PC-9 (cell line): ENCODE measurements around the gene HK3. TPM values are rescaled to one million over a fixed set of nuclear protein-coding genes. Genes with fewer than 3 reads are reported as not detected.

Experiments
- BruUV-seq: library from RNA; stranded (reverse); fragments of 400-500 nt; replicated peaks from 2 replicates; lab custom pipeline; 2021; lab: Mats Ljungman, UMichigan
- CTCF ChIA-PET: fragments of 300-600 bp; sonication (Branson Sonifier 250); formaldehyde crosslinking; loops from one replicate; lab custom pipeline; 2022; ENCODE audit warnings: antibody characterized with exemption; lab: Charles Lee
- POLR2A ChIA-PET: fragments of 300-600 bp; sonication (Branson Sonifier 250); formaldehyde crosslinking; loops from one replicate; lab custom pipeline; 2022; ENCODE audit warnings: antibody characterized with exemption; ENCODE audit not compliant: unreplicated experiment; lab: Charles Lee
- DNase-seq, 2 experiments: peaks; one replicate each; pipeline versions ENCODE4 v3.0.0 to v3.0.0-alpha.2; 2015 to 2022; ENCODE audit warnings: mixed read lengths in 1 of 2
- H2AFZ ChIP-seq: fragments of 200-600 bp; sonication (generic); 2 replicates; pipeline ENCODE4 v1.8.1; 2017; ENCODE audit warnings: antibody characterized with exemption
- H3F3A ChIP-seq: fragments of 200-600 bp; sonication (generic); 2 replicates; pipeline ENCODE4 v1.8.1; 2017; ENCODE audit warnings: antibody characterized with exemption, mild to moderate bottlenecking, low read depth; ENCODE audit not compliant: insufficient read depth
- H3K27ac ChIP-seq: fragments of 200-600 bp; sonication (generic); 2 replicates; pipeline ENCODE4 v1.6.1; 2016; ENCODE audit warnings: mixed run types
- H3K27me3 ChIP-seq: fragments of 200-600 bp; sonication (generic); 2 replicates; pipeline ENCODE4 v1.6.1; 2016; ENCODE audit warnings: low read depth, mixed run types; ENCODE audit not compliant: insufficient read depth
- H3K36me3 ChIP-seq: fragments of 200-600 bp; sonication (generic); 2 replicates; pipeline ENCODE4 v1.6.1; 2016; ENCODE audit warnings: low read depth, mixed run types
- H3K4me1 ChIP-seq: fragments of 200-600 bp; sonication (generic); replicated peaks from 2 replicates; pipeline ENCODE4 v1.6.1; 2016; ENCODE audit warnings: mixed run types; ENCODE audit not compliant: insufficient read depth
- H3K4me2 ChIP-seq: fragments of 200-600 bp; sonication (generic); 2 replicates; pipeline ENCODE4 v1.6.1; 2017; ENCODE audit warnings: mixed run types
- H3K4me3 ChIP-seq: fragments of 200-600 bp; sonication (generic); 2 replicates; pipeline ENCODE4 v1.6.1; 2016; ENCODE audit warnings: mixed run types
- H3K79me2 ChIP-seq: fragments of 200-600 bp; sonication (generic); 2 replicates; pipeline ENCODE4 v1.6.1; 2017; ENCODE audit warnings: low read depth, mixed run types
- H3K9me2 ChIP-seq: fragments of 200-600 bp; sonication (generic); 2 replicates; pipeline ENCODE4 v1.8.1; 2017; ENCODE audit warnings: mild to moderate bottlenecking; ENCODE audit not compliant: insufficient read depth
- H3K9me3 ChIP-seq: fragments of 200-600 bp; sonication (generic); 2 replicates; pipeline ENCODE4 v1.8.1; 2016; ENCODE audit warnings: low read depth; ENCODE audit not compliant: insufficient read depth
- H4K20me1 ChIP-seq: fragments of 200-600 bp; sonication (generic); 2 replicates; pipeline ENCODE4 v1.8.1; 2017; ENCODE audit not compliant: insufficient read depth
- EZH2 ChIP-seq: fragments of 200-600 bp; sonication (generic); IDR thresholded peaks from 2 replicates; pipeline ENCODE4 v1.8.0; 2017; ENCODE audit warnings: antibody characterized with exemption, low read depth
- intact Hi-C: fragments of 100-400 bp; cut with micrococcal nuclease; formaldehyde crosslinking; loops from one replicate; pipeline ENCODE4 v1.10.0; 2022; ENCODE audit not compliant: unreplicated experiment
- total RNA-seq: library from RNA; stranded (reverse); gene quantifications from 2 replicates; pipeline ENCODE4 v1.2.3, GENCODE V29; 2021
- TF ChIP-seq, protein P1 (sequence below): fragments of 200-600 bp; sonication (generic); conservative IDR thresholded peaks from 2 replicates; pipeline ENCODE4 v1.6.1; 2017; ENCODE audit warnings: mixed run types, antibody characterized with exemption, mild to moderate bottlenecking, moderate library complexity

The HK3 gene
- total RNA-seq, 1 experiment from 2014 or later, result not detected

DNA sequence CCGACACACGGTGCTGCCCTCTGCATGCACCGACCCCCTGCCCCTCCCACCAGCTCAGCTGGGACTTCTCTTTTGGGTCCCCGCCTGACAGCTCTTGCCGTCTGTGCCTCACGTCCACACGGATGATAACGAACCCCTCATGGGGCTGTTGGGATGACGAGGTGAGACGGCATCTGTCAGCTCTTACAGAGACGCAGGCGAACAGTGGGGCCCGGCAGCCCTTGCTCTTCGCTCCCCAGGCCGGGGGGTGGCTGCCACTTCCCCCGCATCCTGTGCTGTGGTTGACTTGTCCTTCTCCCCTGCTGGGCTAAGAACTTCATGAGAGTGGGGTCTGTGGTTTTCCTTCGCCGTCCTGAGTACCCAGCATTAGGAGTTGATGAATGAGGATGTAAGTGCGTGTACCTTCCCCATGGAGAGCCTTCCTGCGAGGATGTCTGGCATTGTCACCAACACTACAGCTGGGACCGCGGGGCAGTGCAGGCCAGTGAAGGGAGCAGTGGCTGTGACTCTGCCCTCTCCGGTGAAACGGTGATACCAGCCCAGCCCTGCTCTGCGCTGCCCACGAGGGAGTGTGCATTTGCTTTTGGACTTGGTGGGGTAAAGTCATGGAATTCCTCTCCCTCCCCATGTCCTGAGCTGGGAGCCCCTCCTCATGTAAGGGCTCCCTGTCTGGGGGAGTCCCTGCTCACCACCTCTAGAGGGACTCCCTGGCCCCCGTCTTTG lies 23.2 kb downstream of the HK3 start:
- intact Hi-C loops, result no loop called here
- Histone ChIP-seq H3K4me2 (no peak overlapping the region), H3K9me2 (no peaks in the 10 kb centered on the region), H3K27ac (no peak overlapping the region), H3K36me3 (no peaks in the 10 kb centered on the region), H3K27me3 (no peaks in the 10 kb centered on the region), H3F3A (no peaks in the 10 kb centered on the region), H3K4me1 (no peaks in the 10 kb centered on the region), H4K20me1 (no peaks in the 10 kb centered on the region), H3K79me2 (no peaks in the 10 kb centered on the region), H2AFZ (no peak overlapping the region), H3K9me3 (no peaks in the 10 kb centered on the region), H3K4me3 (no peak overlapping the region)
- DNase-seq, result no peak
- TF ChIP-seq EZH2, result no peak
- TF ChIP-seq, protein P1, sequence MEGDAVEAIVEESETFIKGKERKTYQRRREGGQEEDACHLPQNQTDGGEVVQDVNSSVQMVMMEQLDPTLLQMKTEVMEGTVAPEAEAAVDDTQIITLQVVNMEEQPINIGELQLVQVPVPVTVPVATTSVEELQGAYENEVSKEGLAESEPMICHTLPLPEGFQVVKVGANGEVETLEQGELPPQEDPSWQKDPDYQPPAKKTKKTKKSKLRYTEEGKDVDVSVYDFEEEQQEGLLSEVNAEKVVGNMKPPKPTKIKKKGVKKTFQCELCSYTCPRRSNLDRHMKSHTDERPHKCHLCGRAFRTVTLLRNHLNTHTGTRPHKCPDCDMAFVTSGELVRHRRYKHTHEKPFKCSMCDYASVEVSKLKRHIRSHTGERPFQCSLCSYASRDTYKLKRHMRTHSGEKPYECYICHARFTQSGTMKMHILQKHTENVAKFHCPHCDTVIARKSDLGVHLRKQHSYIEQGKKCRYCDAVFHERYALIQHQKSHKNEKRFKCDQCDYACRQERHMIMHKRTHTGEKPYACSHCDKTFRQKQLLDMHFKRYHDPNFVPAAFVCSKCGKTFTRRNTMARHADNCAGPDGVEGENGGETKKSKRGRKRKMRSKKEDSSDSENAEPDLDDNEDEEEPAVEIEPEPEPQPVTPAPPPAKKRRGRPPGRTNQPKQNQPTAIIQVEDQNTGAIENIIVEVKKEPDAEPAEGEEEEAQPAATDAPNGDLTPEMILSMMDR, result no peak
- ChIA-PET CTCF (interaction anchor here (0.6 kb wide), 2 partner anchors 23 to 38 kb away, joined by 3 read pairs; partner anchors contain the start of gene HK3), POLR2A (interaction anchor here (0.7 kb wide), 1 partner anchor 95 kb away, joined by 4 read pairs; no protein-coding TSS in a partner anchor)
- no TSS peak for BruUV-seq

DNA sequence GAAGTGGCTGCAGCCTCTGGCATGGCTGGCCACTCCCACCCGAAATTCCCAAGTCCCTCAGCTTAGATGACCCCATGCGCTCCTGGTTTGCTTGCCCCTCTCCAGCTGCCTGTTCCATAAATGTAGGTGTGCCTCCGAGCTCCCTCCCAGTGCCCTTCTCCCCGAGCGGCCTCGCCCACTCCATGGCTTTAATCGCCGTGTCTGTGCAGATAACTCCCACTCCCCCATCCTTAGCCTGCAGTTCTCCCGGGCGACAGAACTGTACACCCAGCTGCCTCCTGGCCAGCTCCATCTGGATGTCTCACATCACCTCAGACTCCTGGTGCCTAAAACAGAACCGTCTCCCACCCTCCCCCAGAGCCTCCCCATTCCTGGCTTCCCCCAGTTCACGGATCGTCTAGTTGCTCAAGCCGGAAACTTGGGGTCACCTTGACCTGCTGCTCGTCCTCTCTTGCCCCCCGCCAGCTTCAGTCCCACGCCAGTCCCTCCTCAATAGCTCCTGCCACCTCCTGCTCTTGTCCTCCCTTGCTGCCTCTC lies 24.1 kb downstream of the HK3 start:
- CTCF ChIA-PET, result interaction anchor here (0.6 kb wide), 1 partner anchor 39 kb away, joined by 3 read pairs; no protein-coding TSS in a partner anchor
- Histone ChIP-seq H3K4me1 (no peaks in the 10 kb centered on the region), H2AFZ (no peak overlapping the region), H3K27me3 (no peaks in the 10 kb centered on the region), H3K9me3 (no peaks in the 10 kb centered on the region), H3K27ac (no peak overlapping the region), H3K9me2 (no peaks in the 10 kb centered on the region), H3F3A (no peaks in the 10 kb centered on the region), H4K20me1 (no peaks in the 10 kb centered on the region), H3K36me3 (no peaks in the 10 kb centered on the region), H3K4me2 (no peak overlapping the region), H3K79me2 (no peaks in the 10 kb centered on the region), H3K4me3 (no peak overlapping the region)
- POLR2A ChIA-PET, result interaction anchor here (0.6 to 0.7 kb wide), 3 partner anchors 96 to 446 kb away, joined by 4 to 19 read pairs (median 9); no protein-coding TSS in a partner anchor
- no TSS peak for BruUV-seq
- intact Hi-C loops, result no loop called here
- no peak for TF ChIP-seq EZH2
- TF ChIP-seq, protein P1, result no peak
- no peak for DNase-seq

DNA sequence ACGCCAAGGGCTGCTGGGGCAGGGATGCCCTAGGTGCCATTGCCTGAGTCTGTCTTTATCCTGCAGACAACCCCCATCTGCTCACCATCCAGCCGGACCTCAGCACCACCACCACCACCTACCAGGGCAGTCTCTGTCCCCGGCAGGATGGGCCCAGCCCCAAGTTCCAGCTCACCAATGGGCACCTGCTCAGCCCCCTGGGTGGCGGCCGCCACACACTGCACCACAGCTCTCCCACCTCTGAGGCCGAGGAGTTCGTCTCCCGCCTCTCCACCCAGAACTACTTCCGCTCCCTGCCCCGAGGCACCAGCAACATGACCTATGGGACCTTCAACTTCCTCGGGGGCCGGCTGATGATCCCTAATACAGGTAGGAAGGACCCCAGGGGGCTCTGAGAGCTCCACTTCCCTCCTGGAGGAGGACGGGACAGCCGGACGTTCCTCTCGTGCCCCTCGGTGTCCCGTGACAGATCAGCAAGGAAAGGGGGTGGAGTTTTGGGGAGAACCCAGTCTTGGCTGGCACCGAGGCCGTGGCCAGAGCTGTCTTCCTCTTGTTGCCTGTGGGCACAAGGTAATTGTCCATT lies 24.9 kb downstream of the HK3 start:
- no peak for TF ChIP-seq EZH2
- TF ChIP-seq, protein P1, result no peak
- no peaks in the 10 kb centered on the region for H3F3A ChIP-seq
- intact Hi-C loops, result no loop called here
- no peaks in the 10 kb centered on the region for H3K9me2 ChIP-seq
- ChIA-PET CTCF (no interaction called here), POLR2A (interaction anchor here (0.6 kb wide), 1 partner anchor 446 kb away, joined by 19 read pairs; no protein-coding TSS in a partner anchor)
- H3K9me3 ChIP-seq, result no peaks in the 10 kb centered on the region
- no peaks in the 10 kb centered on the region for H3K4me1 ChIP-seq
- H3K27me3 ChIP-seq, result no peaks in the 10 kb centered on the region
- no peak overlapping the region for H3K4me2 ChIP-seq
- H3K36me3 ChIP-seq, result no peaks in the 10 kb centered on the region
- BruUV-seq, result no TSS peak
- no peak for DNase-seq
- H3K27ac ChIP-seq, result no peak overlapping the region
- no peak overlapping the region for H2AFZ ChIP-seq
- no peaks in the 10 kb centered on the region for H3K79me2 ChIP-seq
- no peak overlapping the region for H3K4me3 ChIP-seq
- H4K20me1 ChIP-seq, result no peaks in the 10 kb centered on the region
